NB4 (cell line): ENCODE measurements around the gene RXRA.

ENCODE experiments used
- CTCF ChIP-seq: IDR thresholded peaks from one replicate; pipeline ENCODE4 v1.5.1; 2012; ENCODE audit warnings: low read depth, low read length
- MAX ChIP-seq: IDR thresholded peaks from 2 replicates; pipeline ENCODE4 v1.6.1; 2011; ENCODE audit warnings: low read depth, low read length
- MYC ChIP-seq: IDR thresholded peaks from 2 replicates; pipeline ENCODE4 v1.6.1; 2011; ENCODE audit warnings: low read depth, low read length
- POLR2A ChIP-seq: IDR thresholded peaks from 2 replicates; pipeline ENCODE4 v1.6.1; 2011; ENCODE audit warnings: mild to moderate bottlenecking; ENCODE audit not compliant: insufficient read length; ENCODE audit errors: extremely low read depth

- TF ChIP-seq POLR2A: no peak
- TF ChIP-seq CTCF: no peak
- TF ChIP-seq MYC: no peak
- TF ChIP-seq MAX: no peak
Observed at GRCh38 chr9:134370213-134370492, 43.9 kb downstream of the RXRA start.
